T-helper 17 cell (primary cell): ENCODE data around the gene ME2. TPM values are rescaled to one million over a fixed set of nuclear protein-coding genes. Genes with fewer than 3 reads are reported as not detected.

Experiments
- total RNA-seq, 4 donors: library from RNA in 2 of 4; stranded (reverse) in 2 of 4; gene quantifications; one replicate each; pipeline ENCODE4 v1.2.3 and lab custom pipeline; 2022 to 2026

The ME2 gene
- total RNA-seq, 2 donors from 2014 or later: 26.7 to 34.2 TPM

Other genes starting within 250 kb of the ME2 start
- not detected for gene MRO, start 59.1 kb upstream of the ME2 start, total RNA-seq
- gene ELAC1, start 88.9 kb downstream of the ME2 start, total RNA-seq: 1 to 10 TPM; 4.4 to 5.6 TPM
- gene SMAD4, start 151.1 kb downstream of the ME2 start, total RNA-seq: 10 to 100 TPM; 66.7 to 78.6 TPM